GM18498 (cell line): ENCODE measurements around the gene TMEM248.
"Not testable (repeated sequence)": the region's sequence is repeated elsewhere in the genome, so short reads cannot be mapped to it uniquely, and the experiment has no call there.

Experiments used
- ATAC-seq: cut with Tn5 transposase; IDR thresholded peaks from one replicate; pipeline ENCODE4 v1.9.1; 2021; ENCODE audit warnings: mild to moderate bottlenecking, moderate library complexity; ENCODE audit not compliant: unreplicated experiment

TMEM248 gene

GRCh38 chr7:66948480-66949109 is 27.6 kb downstream of the TMEM248 start:
- ATAC-seq = no peak

GRCh38 chr7:66950311-66950710 is 29.3 kb downstream of the TMEM248 start:
- ATAC-seq = no peak

DNA sequence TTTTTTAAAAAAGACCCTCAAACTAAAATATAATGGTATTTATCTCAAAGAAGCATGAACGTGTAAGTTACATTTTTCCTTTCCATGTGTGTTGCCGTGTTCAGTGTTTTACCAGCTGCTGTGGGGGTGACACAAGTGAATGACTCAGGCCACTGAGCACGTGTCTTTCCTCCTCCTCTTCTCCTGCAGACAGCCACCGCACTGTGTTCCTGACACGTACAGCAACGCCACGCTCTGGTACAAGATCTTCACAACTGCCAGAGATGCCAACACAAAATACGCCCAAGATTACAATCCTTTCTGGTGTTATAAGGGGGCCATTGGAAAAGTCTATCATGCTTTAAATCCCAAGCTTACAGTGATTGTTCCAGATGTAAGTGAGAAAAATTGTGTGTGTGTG is 29.7 kb downstream of the TMEM248 start:
- ATAC-seq = no peak

- no peak for ATAC-seq
Observed at GRCh38 chr7:66952343-66953043, 31.5 kb downstream of the TMEM248 start.

DNA sequence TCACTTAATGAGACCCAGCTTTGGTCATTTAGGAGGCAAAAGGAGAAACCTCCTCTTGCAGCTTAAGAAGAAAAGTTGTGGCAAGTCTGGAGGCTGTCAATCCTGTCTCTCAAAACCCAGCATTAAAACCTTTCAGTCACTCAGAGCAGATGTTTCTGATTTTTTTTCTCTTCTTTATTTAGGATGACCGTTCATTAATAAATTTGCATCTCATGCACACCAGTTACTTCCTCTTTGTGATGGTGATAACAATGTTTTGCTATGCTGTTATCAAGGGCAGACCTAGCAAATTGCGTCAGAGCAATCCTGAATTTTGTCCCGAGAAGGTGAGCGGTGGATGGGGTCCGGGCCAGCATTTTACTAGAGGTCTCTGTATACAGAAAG is 32.0 kb downstream of the TMEM248 start:
- no peak for ATAC-seq

DNA sequence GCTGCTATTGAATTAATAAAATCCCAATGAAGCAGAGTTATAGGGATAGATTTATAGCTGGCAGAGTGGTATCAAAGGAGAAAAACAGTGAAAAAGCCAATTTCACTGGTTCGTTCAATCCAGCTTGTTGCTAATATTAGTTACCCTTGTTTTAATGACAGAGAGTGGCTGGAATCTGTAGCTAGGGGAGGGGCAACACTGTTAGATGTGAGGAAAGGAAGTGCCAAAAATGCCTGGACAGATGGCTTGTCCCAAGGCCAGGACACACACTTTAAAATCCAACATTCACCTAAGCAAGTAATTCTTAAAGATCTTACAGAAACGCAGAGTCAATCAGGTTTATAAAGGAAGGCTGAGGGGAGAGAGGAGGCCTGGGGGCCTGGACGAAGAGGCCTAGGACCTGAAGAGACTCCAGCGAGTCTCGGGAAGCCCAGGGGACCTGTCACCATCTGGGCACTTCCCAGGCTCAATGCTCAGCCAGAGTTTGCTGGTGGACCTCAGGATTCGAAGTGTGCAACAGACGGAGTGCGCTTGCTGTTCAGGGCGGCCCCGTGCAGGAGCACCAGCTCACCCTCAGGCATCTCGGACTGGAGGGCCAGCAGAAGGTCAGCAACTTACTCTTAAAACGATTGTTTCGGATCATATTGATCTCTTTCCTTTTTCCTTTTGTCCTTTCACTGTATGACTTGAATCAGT is 36.7 kb downstream of the TMEM248 start:
- no peak for ATAC-seq

- no peak for ATAC-seq
Observed at GRCh38 chr7:66958538-66959350, 37.7 kb downstream of the TMEM248 start.

DNA sequence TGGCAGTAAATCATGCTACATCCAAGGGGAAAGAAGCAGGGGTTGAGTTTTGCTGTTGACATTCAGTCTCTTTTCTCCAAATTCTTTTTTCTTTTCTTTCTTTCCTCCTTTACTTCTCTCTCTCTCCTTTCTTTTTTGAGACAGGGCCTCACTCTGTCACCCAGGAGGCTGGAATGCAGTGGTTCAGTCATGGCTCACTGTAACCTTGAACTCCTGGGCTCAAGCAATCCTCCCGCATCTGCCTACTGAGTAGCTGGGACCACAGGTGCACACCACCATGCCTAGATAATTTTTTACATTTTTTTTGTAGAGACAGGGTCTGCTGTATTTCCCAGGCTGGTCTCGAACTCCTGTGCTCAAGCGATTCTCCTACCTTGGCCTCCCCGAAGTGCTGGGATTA is 39.2 kb downstream of the TMEM248 start:
- no peak for ATAC-seq

- ATAC-seq = no peak
Observed at GRCh38 chr7:66961096-66961495, 40.1 kb downstream of the TMEM248 start.

GRCh38 chr7:66964411-66964810 is 43.4 kb downstream of the TMEM248 start:
- no peak for ATAC-seq

DNA sequence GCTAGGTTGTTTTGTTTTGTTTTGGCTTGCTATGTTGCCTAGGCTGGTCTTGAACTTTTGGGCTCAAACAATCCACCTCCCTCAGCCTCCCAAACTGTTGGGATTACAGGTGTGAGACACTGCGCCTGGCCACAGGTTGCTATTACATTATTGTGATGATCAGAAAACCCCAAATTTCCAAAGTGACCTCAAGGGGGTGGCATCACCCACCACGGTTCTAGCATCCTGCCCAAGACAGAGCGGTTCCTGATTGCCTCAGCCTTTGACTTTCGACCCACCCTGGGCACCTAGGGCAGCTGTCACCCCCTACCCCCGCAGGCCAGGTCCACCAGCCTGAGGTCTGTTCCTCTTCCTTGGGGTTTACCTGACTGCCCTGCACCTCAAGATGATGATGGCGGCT is 46.0 kb downstream of the TMEM248 start:
- no peak for ATAC-seq

DNA sequence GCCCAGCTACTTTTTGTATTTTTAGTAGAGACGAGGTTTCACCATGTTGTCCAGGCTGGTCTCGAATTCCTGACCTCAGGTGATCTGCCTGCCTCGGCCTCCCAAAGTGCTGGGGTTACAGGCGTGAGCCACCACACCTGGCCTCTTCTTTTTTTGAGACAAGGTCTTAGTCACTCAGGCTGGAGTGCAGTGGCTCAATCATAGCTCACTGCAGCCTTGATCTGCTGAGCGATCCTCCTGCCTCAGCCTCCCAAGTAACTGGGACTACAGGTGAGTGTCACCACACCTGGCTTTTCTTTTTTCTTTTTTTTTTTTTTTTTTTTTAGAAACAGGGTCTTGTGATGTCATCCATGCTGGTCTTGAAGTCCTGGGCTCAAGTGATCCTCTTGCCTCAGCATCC is 48.0 kb downstream of the TMEM248 start:
- ATAC-seq = not testable (repeated sequence)

DNA sequence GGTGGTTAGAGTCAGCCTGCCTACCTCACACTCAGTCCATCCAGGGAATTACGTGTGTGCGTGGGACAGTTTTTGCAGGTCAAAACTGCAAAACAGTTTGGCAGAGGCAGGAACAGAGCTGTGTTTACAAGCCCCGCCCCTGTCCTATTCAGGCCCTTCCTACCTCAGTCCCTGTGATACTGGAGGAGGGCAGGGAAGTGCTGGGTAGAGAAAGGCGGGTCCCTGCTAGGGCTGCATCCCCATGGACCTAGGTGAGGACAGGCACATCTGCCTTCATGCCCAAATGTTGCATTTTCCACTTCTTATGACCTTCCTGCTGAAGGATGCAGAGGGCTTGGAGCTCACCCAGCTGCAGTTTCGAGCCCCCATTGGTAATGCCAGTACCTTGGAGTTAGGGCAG is 49.3 kb downstream of the TMEM248 start:
- no peak for ATAC-seq

DNA sequence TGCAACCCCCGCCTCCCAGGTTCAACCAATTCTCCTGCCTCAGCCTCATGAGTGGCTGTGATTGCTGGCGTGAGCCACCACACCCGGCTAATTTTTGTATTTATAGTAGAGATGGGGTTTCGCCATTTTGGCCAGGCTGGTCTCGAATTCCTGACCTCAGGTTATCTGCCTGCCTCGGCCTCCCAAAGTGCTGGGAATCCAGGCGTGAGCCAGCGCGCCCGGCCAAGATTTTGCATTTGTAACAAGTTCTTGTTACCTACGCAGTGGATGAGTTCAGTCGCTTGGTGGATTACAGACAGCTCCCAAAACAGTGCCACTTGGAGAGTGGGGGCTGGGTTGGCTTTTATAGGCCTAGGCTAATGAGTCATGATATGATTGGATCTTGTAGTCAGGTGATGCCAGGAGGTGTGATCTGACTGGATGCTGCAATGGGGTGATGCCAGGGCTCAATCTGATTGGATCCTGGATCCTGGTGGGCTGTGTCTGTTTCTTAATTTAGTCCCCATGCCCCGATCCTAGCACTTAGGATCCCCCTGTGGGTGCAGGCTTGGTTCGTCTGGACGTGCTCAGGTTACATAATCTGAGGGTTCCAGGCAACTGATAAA is 54.1 kb downstream of the TMEM248 start:
- ATAC-seq = no peak

DNA sequence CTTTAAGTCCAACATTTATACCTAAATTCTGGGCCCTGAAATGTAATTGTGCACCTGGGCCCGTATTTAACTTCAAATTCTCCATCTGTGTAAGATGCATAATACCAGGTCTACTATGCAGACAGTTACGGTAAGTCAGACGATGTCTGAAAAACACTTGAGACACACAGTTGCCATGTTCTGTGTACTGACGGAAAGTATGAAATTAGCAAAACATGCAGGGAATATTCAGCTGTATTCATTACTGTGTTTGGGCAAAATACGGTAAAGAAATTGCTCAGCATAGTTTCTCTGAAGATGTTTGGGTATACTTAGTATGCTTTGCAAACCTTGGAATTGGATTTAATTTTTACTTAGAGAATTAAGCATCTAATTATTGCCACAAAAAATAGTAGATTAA is 57.3 kb downstream of the TMEM248 start:
- ATAC-seq = not testable (repeated sequence)

- ATAC-seq = not testable (repeated sequence)
Observed at GRCh38 chr7:66979013-66979412, 58.0 kb downstream of the TMEM248 start.

- not testable (repeated sequence) for ATAC-seq
Observed at GRCh38 chr7:66980336-66980735, 59.3 kb downstream of the TMEM248 start.

- ATAC-seq = not testable (repeated sequence)
Observed at GRCh38 chr7:66989552-66989951, 68.5 kb downstream of the TMEM248 start.

GRCh38 chr7:66994051-66994450 is 73.0 kb downstream of the TMEM248 start:
- not testable (repeated sequence) for ATAC-seq

DNA sequence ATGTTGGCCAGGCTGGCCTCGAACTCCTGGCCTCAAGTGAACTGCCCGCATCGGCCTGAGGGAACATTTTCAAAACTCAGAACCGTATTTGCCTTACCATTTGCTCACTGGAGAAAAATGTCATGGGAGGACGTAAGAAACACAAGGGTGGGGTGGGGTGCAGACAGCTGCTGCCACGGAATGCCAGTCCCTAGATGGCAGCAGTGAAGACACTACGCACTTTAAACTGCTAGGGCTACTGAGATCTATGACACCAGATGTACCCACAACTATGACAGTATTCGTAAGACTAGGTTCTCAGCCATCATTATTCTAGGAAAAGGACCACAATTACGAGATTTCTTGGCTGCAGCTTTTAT is 73.6 kb downstream of the TMEM248 start:
- peak; percentile 40 for ATAC-seq
